Activated CD4-positive, alpha-beta T cell treated with anti-CD3 and anti-CD28 coated beads, Interleukin-2, Interleukin-4, amounts not matched to agents 100 ng/mL and 50 ng/mL, durations not matched to agents 16 hours and 8 hours (primary cell): ENCODE data around the gene CCDC40.

ENCODE experiments used
- DNase-seq: peaks from one replicate; pipeline ENCODE4 v3.0.0-alpha.2; 2020; ENCODE audit warnings: low spot score

CCDC40 gene

DNA sequence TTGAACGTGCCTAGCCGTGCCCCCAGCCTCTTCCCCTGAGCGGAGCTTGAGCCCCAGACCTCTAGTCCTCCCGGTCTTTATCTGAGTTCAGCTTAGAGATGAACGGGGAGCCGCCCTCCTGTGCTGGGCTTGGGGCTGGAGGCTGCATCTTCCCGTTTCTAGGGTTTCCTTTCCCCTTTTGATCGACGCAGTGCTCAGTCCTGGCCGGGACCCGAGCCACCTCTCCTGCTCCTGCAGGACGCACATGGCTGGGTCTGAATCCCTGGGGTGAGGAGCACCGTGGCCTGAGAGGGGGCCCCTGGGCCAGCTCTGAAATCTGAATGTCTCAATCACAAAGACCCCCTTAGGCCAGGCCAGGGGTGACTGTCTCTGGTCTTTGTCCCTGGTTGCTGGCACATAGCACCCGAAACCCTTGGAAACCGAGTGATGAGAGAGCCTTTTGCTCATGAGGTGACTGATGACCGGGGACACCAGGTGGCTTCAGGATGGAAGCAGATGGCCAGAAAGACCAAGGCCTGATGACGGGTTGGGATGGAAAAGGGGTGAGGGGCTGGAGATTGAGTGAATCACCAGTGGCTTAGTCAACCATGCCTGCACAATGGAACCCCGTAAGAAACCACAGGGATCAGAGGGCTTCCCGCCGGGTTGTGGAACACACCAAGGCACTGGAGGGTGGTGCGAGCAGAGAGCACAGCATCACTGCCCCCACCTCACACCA lies 65.7 kb downstream of the CCDC40 start:
- DNase-seq, result peak; percentile 5

DNA sequence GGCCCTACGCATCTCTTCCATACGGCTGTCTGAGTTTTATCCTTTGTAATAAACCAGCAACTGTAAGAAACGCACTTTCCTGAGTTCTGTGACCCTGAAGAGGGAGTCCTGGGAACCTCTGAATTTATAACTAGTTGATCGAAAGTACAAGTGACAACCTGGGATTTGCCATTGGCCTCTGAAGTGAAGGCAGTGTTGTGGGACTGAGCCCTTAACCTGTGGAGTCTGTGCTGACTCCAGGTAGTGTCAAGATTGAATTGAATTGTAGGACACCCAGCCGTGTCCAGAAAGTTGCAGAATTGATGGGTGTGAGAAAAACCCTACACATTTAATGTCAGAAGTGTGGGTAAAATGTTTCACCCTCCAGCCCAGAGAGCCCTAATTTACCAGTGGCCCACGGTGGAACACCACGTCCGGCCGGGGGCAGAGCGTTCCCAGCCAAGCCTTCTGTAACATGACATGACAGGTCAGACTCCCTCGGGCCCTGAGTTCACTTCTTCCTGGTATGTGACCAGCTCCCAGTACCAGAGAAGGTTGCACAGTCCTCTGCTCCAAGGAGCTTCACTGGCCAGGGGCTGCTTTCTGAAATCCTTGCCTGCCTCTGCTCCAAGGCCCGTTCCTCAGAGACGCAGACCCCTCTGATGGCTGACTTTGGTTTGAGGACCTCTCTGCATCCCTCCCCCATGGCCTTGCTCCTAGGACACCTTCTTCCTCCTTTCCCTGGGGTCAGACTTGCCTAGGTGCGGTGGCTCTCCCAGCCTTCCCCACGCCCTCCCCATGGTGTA lies 66.4 kb downstream of the CCDC40 start:
- DNase-seq, result no peak

DNA sequence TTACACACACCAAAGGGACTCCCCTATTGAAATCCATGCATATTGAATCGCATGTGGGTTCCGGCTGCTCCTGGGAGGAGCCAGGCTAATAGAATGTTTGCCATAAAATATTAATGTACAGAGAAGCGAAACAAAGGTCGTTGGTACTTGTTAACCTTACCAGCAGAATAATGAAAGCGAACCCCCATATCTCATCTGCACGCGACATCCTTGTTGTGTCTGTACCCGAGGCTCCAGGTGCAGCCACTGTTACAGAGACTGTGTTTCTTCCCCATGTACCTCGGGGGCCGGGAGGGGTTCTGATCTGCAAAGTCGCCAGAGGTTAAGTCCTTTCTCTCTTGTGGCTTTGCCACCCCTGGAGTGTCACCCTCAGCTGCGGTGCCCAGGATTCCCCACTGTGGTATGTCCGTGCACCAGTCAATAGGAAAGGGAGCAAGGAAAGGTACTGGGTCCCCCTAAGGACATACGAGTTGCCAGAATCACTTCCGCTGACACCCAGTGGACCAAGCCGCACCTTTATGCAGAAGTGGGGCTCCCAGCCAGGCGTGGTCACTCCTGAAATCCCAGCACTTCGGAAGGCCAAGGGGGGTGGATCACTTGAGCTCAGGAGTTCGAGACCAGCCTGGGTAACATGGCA lies 67.1 kb downstream of the CCDC40 start:
- no peak for DNase-seq

DNA sequence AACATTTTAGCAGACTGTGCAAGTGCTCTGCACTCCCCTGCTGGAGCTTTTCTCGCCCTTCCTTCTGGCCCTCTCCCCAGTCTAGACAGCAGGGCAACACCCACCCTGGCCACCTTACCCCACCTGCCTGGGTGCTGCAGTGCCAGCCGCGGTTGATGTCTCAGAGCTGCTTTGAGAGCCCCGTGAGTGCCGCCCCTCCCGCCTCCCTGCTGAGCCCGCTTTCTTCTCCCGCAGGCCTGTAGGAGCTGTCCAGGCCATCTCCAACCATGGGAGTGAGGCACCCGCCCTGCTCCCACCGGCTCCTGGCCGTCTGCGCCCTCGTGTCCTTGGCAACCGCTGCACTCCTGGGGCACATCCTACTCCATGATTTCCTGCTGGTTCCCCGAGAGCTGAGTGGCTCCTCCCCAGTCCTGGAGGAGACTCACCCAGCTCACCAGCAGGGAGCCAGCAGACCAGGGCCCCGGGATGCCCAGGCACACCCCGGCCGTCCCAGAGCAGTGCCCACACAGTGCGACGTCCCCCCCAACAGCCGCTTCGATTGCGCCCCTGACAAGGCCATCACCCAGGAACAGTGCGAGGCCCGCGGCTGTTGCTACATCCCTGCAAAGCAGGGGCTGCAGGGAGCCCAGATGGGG lies 68.0 kb downstream of the CCDC40 start:
- DNase-seq, result no peak

DNA sequence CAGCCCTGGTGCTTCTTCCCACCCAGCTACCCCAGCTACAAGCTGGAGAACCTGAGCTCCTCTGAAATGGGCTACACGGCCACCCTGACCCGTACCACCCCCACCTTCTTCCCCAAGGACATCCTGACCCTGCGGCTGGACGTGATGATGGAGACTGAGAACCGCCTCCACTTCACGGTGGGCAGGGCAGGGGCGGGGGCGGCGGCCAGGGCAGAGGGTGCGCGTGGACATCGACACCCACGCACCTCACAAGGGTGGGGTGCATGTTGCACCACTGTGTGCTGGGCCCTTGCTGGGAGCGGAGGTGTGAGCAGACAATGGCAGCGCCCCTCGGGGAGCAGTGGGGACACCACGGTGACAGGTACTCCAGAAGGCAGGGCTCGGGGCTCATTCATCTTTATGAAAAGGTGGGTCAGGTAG lies 68.5 kb downstream of the CCDC40 start:
- DNase-seq, result no peak

DNA sequence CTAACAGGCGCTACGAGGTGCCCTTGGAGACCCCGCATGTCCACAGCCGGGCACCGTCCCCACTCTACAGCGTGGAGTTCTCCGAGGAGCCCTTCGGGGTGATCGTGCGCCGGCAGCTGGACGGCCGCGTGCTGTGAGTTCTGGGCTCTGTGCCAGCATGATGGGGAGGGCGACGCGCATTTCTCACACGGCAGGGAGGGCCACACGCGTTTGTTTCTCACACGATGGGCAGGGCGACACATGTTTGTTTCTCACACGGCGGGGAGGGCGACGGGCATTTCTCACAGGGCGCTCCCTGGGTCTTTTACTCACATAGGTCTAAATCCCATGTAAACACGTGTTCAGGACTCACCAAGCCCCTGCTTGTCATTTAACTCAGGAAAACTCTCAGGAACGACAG lies 69.3 kb downstream of the CCDC40 start:
- DNase-seq, result no peak

DNA sequence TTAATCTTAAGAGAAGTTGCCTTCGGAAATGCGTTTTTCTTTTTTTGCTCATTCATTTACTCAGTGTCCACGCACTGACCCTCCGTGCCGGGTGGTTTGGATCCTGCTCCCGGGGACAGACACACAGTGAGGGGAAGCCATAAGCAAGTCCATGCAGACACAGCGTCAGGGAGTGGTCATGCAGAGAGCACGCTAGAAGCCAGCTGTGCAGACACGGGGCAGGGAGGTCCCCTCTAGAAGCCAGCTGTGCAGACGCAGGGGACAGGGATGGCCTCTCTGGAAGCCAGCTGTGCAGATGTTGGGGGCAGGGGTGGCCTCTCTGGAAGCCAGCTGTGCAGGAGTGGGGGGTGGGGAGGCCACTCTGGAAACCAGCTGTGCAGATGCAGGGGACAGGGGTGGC lies 69.7 kb downstream of the CCDC40 start:
- DNase-seq, result no peak

DNA sequence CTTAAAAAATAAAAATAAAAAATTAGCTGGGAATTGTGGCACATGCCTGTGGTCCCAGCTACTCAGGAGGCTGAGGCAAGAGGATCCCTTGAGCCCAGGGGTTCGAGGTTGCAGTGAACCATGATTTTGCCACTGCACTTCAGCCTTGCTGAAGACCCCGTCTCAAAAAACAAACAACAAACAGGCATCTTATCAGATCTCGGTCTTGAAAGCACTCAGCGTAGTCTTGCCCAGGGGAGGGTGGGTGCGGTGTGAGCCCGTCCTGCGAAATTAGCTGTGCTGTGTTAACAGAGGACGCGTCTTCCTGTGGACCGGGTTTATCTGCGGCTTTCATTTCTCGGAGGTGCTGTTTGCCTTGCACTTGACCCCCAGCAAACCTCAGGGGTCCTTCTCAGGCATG lies 70.3 kb downstream of the CCDC40 start:
- no peak for DNase-seq

DNA sequence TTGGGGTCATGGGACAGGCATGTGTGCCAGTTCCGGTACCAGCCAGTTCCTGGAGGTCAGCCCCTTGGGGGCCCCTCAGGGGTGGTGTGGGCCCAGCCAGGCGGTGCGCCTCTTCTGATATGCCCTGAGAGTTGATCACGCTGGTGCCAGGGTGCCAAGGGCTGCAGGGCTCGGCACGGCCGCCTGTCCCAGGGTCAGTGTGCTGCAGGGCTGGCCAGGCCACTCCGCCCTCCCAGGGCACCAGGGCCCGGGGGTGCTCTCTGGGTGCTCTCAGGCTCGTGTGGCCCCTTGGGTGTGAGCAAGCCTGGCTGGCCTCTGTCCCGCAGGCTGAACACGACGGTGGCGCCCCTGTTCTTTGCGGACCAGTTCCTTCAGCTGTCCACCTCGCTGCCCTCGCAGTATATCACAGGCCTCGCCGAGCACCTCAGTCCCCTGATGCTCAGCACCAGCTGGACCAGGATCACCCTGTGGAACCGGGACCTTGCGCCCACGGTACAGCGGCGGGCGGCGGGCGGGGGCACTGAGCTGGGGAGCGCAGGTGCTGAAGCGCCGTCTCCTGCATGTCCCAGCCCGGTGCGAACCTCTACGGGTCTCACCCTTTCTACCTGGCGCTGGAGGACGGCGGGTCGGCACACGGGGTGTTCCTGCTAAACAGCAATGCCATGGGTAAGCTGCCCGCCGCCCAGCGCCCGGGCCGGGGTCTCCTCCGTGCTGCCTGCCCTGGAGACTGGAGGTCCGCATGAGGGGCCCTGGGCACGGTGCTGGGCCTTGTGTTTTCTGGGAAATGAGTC lies 71.0 kb downstream of the CCDC40 start:
- no peak for DNase-seq

DNA sequence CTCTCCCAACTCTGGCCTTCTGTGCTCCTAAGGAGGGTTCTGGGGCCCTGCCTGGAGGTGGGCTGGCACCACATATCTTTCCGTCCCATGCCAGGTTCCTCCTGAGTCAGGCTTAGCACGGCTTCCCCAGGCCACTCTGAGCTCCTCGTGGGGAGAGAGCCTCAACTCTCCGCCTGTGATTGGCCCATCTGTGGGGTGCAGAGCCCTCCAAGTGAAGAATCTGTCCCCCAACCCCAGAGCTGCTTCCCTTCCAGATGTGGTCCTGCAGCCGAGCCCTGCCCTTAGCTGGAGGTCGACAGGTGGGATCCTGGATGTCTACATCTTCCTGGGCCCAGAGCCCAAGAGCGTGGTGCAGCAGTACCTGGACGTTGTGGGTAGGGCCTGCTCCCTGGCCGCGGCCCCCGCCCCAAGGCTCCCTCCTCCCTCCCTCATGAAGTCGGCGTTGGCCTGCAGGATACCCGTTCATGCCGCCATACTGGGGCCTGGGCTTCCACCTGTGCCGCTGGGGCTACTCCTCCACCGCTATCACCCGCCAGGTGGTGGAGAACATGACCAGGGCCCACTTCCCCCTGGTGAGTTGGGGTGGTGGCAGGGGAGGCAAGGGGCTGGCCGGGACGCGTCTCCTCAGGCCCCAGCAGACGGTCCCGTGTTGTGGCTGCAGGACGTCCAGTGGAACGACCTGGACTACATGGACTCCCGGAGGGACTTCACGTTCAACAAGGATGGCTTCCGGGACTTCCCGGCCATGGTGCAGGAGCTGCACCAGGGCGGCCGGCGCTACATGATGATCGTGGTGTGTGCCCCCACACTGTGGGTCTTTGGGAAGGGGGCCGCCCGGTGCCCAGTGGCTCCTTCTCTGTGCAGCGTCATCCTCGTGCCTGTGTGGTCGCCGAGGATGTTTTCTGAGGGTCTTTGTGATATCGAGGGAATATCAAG lies 71.9 kb downstream of the CCDC40 start:
- DNase-seq, result no peak

DNA sequence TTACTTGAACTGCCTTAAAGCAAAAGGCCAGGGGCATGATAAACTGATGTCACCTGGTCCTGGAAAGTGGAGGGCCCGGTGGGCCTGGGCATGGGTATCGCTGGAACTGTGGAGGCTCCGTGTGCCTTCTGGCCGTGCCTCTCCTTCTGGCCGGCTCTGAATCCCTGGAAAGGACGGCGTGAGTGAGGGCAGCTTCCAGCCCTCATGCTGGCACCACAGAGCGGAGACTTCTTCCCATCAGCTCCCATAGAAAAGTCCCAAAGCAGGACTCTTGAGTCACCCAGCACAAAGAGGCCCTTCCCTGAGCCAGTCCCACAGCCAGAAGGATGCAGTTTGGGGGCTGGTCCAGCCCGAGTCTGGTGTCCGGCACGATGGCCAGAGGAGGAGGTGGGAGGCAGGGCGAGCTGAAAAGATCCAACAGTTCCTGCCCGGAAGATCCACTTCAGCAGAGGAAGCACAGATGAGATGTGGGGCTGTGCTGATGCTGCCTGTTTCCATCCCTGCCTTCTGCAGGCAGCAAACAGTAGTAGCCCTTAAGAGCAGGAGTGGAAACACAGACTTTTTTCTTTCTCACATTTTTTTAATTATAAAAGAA lies 72.7 kb downstream of the CCDC40 start:
- no peak for DNase-seq

DNA sequence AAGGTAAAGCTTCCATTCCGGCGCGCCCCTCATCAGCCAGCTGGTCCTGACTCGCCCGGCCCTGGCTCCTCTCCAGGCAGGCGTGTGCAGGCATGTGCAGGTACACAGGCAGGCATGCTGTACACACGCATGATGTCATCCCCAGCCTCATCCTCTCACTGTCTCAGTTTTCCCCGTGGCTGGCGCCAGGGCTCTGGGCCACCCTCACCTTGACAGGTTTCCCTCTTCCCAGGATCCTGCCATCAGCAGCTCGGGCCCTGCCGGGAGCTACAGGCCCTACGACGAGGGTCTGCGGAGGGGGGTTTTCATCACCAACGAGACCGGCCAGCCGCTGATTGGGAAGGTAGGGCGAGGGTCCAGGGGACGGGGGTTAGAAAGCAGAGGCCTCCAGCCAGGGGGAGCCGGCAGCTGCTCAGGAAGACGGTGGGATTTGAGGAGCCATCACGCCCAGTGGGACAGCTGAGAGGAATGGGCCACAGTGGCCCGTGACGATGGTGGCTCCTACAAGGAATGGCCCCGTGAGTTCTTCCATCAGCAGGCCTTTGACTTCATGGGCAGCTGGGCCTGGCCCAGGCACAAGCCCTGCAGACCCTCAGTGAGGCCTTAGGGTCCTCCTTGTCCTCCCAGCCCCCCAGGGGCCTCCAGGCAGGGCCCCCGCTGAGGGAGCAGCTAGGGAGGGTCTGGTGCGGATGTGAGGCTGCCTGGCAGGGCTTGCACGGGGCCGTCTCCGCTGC lies 73.4 kb downstream of the CCDC40 start:
- no peak for DNase-seq

DNA sequence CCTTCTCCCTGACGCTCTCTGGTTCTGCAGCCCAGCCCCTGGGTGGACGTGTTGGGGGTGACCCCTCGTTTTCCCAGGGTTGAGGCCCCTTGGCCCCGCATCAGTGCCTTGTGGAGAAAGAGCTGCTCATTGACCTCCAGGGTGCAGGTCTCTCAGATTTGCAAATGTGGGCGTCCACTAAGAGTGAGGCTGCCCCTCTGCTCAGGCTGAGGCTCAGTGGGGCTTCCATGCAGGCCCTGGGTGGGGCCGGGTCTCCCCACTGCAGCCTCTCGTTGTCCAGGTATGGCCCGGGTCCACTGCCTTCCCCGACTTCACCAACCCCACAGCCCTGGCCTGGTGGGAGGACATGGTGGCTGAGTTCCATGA lies 74.0 kb downstream of the CCDC40 start:
- no peak for DNase-seq

DNA sequence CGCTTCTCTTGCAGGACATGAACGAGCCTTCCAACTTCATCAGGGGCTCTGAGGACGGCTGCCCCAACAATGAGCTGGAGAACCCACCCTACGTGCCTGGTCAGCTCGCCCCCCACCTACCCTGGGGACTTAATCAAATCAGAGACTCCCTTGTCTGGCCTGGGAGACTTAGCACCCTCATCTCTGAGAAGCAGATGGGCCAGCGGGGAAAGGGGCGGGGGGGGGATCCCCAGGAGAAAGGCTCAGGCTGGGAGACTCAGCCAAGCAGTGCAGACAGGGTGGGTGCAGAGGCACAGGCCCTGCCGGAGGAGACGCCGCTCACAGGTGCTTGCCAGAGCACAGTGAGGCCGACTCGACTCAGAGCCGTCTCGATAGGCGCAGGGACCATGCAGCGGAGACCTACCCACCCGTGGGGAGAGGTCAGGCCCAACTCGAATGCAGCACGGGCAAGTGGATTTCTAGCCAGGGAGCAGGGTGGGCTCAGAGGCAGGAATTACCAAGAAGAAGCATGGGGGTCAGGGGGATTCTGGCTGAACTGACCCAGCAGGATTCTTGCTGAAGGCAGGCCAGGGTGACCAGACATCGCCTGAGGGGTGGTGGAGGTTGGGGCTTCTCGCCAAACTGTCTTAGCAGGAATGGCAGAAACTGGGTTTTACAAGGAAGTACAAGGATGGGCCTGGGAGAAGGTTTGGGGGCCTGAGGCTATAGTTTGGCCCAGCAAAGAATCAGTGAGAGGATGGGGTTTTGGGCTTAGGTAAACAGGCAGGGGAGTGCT lies 74.7 kb downstream of the CCDC40 start:
- DNase-seq, result no peak

DNA sequence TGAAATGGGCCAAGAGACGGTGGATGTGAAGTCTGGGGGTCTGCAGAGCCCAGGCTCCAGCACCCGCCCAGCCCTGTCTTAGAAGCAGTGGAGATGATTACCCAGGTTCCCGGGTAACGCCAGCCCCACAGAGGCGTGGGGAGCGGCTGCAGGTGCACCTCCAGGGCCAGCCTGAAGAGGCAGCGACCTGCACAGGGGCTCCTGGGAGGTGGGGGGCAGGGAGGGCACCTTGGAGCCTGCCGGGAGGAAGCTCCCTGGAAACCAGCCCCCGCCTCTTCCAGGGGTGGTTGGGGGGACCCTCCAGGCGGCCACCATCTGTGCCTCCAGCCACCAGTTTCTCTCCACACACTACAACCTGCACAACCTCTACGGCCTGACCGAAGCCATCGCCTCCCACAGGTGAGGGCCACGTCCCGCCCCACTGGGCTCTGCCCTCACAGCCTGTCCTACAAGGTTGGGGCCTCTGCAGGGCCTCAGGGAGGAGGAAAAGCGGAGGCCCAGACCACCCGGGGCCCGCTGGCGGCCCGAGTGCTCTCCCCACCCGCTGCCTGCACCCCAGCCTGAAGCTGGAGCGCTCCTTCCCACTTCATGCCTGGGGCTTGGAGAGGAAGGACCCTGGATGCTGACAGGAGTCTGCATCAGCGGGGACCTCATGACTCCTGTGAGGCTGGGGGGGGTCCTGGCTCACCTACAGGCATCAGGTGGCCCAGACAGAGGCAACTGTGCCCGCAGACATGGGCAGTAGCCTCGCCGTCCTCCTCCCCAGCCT lies 75.4 kb downstream of the CCDC40 start:
- DNase-seq, result no peak

DNA sequence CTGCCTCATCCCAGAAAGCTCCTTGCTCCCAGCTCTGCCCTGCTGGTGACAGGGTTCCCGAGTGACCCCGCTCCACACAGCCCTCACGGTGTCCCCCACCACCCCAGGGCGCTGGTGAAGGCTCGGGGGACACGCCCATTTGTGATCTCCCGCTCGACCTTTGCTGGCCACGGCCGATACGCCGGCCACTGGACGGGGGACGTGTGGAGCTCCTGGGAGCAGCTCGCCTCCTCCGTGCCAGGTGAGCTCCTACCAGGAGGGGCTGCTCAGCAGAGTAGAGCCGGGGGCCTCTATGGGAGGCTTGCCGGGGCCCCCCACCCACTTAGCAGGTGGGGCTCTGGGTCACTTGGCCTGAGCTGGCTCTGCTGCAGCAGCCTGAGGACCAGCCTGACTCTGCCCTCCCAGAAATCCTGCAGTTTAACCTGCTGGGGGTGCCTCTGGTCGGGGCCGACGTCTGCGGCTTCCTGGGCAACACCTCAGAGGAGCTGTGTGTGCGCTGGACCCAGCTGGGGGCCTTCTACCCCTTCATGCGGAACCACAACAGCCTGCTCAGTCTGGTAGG lies 76.1 kb downstream of the CCDC40 start:
- DNase-seq, result no peak

DNA sequence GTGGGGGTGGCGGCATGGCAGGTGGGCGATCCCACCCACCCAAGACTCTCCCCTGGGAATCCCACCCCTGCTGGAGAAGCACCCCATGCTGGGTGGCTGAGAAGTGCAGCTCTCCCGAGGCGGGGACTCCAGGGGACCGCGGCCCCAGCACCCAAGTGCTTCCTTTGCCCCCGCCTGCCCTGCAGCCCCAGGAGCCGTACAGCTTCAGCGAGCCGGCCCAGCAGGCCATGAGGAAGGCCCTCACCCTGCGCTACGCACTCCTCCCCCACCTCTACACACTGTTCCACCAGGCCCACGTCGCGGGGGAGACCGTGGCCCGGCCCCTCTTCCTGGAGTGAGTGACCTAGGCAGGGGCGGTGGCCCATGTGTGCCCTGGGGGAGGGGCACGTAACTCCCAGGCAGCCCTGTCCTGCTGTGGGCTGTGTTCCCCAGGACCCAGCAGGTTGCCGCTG lies 76.6 kb downstream of the CCDC40 start:
- DNase-seq, result no peak

DNA sequence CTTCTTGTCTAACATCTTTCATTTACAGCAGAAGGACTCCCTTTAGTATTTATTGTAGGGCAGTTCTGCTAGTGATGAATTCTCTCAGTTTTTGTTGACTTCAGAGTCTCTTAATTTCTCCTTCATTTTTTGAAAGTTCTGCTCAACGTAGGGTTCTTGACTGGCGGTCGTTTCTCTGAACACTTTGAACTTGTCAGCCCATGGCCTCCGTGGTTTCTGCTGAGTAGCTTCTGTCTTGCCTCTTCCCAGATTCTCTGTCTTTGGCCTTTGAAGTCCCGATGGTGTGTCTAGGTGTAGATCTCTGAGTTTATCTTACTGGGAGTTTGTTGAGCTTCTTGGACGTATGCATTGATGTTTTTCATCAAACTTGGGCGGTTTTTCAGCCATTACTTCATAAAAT lies 78.3 kb downstream of the CCDC40 start:
- no peak for DNase-seq
